ENCODE results near the gene CHCHD10.
"Not testable (repeated sequence)": the region's sequence is repeated elsewhere in the genome, so short reads cannot be mapped to it uniquely, and the experiment has no call there.

The CHCHD10 gene

GRCh38 chr22:23752750-23753149 lies 15.0 kb downstream of the CHCHD10 start:
- DNase-seq (ENCODE audit: extremely low spot score, insufficient read length, low read depth) (no peak), FAIRE-seq (no peak)

- DNase-seq (ENCODE audit: extremely low spot score, insufficient read length, low read depth): no peak
- peak; percentile 65 for FAIRE-seq
These were observed 15.6 kb downstream of the CHCHD10 start for GRCh38 chr22:23752090-23752691.

- DNase-seq (ENCODE audit: extremely low spot score, insufficient read length, low read depth) (no peak), FAIRE-seq (no peak)
These were observed 16.3 kb downstream of the CHCHD10 start for GRCh38 chr22:23751441-23751996.

- peak; percentile 88 for DNase-seq (ENCODE audit: extremely low spot score, insufficient read length, low read depth)
- peak; percentile 81 for FAIRE-seq
These were observed 16.9 kb downstream of the CHCHD10 start, which contains the start of gene ZNF70 for GRCh38 chr22:23750714-23751440. Gene ZNF70, minus strand, starts transcription at chr22:23751112. Its CDS starts 5,972 bp downstream, at chr22:23745140.

GRCh38 chr22:23750367-23750713 lies 17.4 kb downstream of the CHCHD10 start:
- DNase-seq (ENCODE audit: extremely low spot score, insufficient read length, low read depth): no peak
- no peak for FAIRE-seq

GRCh38 chr22:23749841-23750301 lies 17.9 kb downstream of the CHCHD10 start:
- FAIRE-seq (no peak), DNase-seq (ENCODE audit: extremely low spot score, insufficient read length, low read depth) (no peak)

- DNase-seq (ENCODE audit: extremely low spot score, insufficient read length, low read depth) (no peak), FAIRE-seq (no peak)
These were observed 22.0 kb downstream of the CHCHD10 start for GRCh38 chr22:23745791-23746190.

- no peak for FAIRE-seq
- DNase-seq (ENCODE audit: extremely low spot score, insufficient read length, low read depth): no peak
These were observed 23.3 kb downstream of the CHCHD10 start for GRCh38 chr22:23744485-23744884.

GRCh38 chr22:23744001-23744400 lies 23.8 kb downstream of the CHCHD10 start:
- DNase-seq (ENCODE audit: extremely low spot score, insufficient read length, low read depth) (no peak), FAIRE-seq (no peak)

- DNase-seq (ENCODE audit: extremely low spot score, insufficient read length, low read depth): no peak
- no peak for FAIRE-seq
These were observed 24.5 kb downstream of the CHCHD10 start for GRCh38 chr22:23743303-23743705.

GRCh38 chr22:23742505-23743264 lies 25.1 kb downstream of the CHCHD10 start:
- no peak for FAIRE-seq
- no peak for DNase-seq (ENCODE audit: extremely low spot score, insufficient read length, low read depth)

- FAIRE-seq: no peak
- DNase-seq (ENCODE audit: extremely low spot score, insufficient read length, low read depth): no peak
These were observed 30.1 kb downstream of the CHCHD10 start for GRCh38 chr22:23737696-23738095.

- not testable (repeated sequence) for DNase-seq (ENCODE audit: extremely low spot score, insufficient read length, low read depth); FAIRE-seq
These were observed 39.7 kb downstream of the CHCHD10 start for GRCh38 chr22:23728108-23728507.

GRCh38 chr22:23722724-23723123 lies 45.0 kb downstream of the CHCHD10 start:
- FAIRE-seq (no peak), DNase-seq (ENCODE audit: extremely low spot score, insufficient read length, low read depth) (no peak)

GRCh38 chr22:23722160-23722559 lies 45.6 kb downstream of the CHCHD10 start:
- FAIRE-seq: no peak
- no peak for DNase-seq (ENCODE audit: extremely low spot score, insufficient read length, low read depth)

GRCh38 chr22:23720855-23721254 lies 46.9 kb downstream of the CHCHD10 start:
- DNase-seq (ENCODE audit: extremely low spot score, insufficient read length, low read depth) (no peak), FAIRE-seq (no peak)

- no peak for FAIRE-seq
These were observed 49.2 kb downstream of the CHCHD10 start for GRCh38 chr22:23718371-23719165.

GRCh38 chr22:23716811-23717801 lies 50.7 kb downstream of the CHCHD10 start:
- FAIRE-seq: peak; percentile 91

More at GRCh38 chr22:23718371-23719165, 49.2 kb downstream of the CHCHD10 start:
- no peak for DNase-seq (ENCODE audit: extremely low spot score, insufficient read length, low read depth)

More at GRCh38 chr22:23716811-23717801, 50.7 kb downstream of the CHCHD10 start:
- DNase-seq (ENCODE audit: extremely low spot score, insufficient read length, low read depth): peak; percentile 85
